Stomach (tissue), 9 donors: ENCODE results near the gene KHSRP. TPM values are rescaled to one million over a fixed set of nuclear protein-coding genes. Genes with fewer than 3 reads are reported as not detected.

ENCODE experiments used
- DNase-seq, 2 donors: peaks; one replicate each; pipeline versions ENCODE4 v3.0.0 to v3.0.0-alpha.2; 2013 to 2019
- H3K27ac ChIP-seq, 5 donors: fragments of 200-600 bp in 4 of 5; sonication (generic) in 4 of 5; one replicate each; pipeline ENCODE4 v1.5.1; 2013 to 2019; ENCODE audit warnings: mild to moderate bottlenecking in 1 of 5, moderate library complexity in 1 of 5
- H3K27me3 ChIP-seq, 3 donors: fragments of 200-600 bp; sonication (generic); one replicate each; pipeline ENCODE4 v1.5.1; 2017 to 2019; ENCODE audit warnings: mixed run types in 1 of 3
- H3K36me3 ChIP-seq, 4 donors: fragments of 200-600 bp; sonication (generic); 1 replicate in 3 of 4; 2 replicates in 1 of 4; pipeline ENCODE4 v1.5.1; 2016 to 2019
- H3K4me1 ChIP-seq, 4 donors: fragments of 200-600 bp; sonication (generic); one replicate each; pipeline ENCODE4 v1.5.1; 2016 to 2019
- H3K4me3 ChIP-seq, 4 donors: fragments of 200-600 bp; sonication (generic) in 3 of 4; one replicate each; pipeline ENCODE4 v1.5.1; 2016 to 2019; ENCODE audit warnings: mild to moderate bottlenecking in 1 of 4
- H3K9me3 ChIP-seq, 4 donors: fragments of 200-600 bp; sonication (generic); one replicate each; pipeline ENCODE4 v1.5.1; 2016 to 2019
- EP300 ChIP-seq: sonication (generic); formaldehyde crosslinking; IDR thresholded peaks from one replicate; pipeline ENCODE4 v1.6.1; 2017; ENCODE audit warnings: antibody characterized with exemption
- POLR2A ChIP-seq, 4 donors: fragments of 450-650 bp; IDR thresholded peaks; one replicate each; pipeline ENCODE4 v1.6.1; 2016; ENCODE audit warnings: antibody characterized with exemption in 4 of 4, control low read depth in 2 of 4, mild to moderate bottlenecking in 1 of 4, moderate library complexity in 1 of 4
- POLR2AphosphoS5 ChIP-seq, 3 donors: sonication (generic); formaldehyde crosslinking; IDR thresholded peaks; one replicate each; pipeline ENCODE4 v1.6.1; 2016; ENCODE audit warnings: antibody characterized with exemption in 3 of 3
- WGBS, 5 donors: extraction: QIAGEN DNeasy Blood & Tissue Kit in 3 of 5; methylation state at CpG; one replicate each; pipeline versions ENCODE4 v1.1.5 to v1.1.7; 2013 to 2018; 5-methylcytosine and 5-hydroxymethylcytosine counted together
- intact Hi-C: fragments of 100-400 bp; cut with DNase I; formaldehyde crosslinking; loops from one replicate; pipeline ENCODE4 v1.15.1; 2023; ENCODE audit warnings: low total_unique reads
- polyA plus RNA-seq, 3 donors: library from polyadenylated mRNA; stranded (reverse); fragments of 200-250 nt; gene quantifications; one replicate each; pipeline ENCODE4 v1.2.3, GENCODE V29; 2013
- total RNA-seq, 5 donors: library from RNA; depleted of rRNA; stranded (reverse); fragments of >200 nt; gene quantifications; one replicate each; pipeline versions ENCODE4 v1.1.0 to v1.2.3, GENCODE V29; 2014 to 2016
- TF ChIP-seq, protein P1 (sequence below), 7 experiments: fragments of 450-650 bp in 4 of 7; fragments of 200-600 bp in 3 of 7; sonication (generic) in 3 of 7; IDR thresholded peaks; one replicate each; pipeline ENCODE4 v1.5.1; 2016 to 2019; ENCODE audit warnings: antibody characterized with exemption in 7 of 7, control low read depth in 2 of 7, mild to moderate bottlenecking in 1 of 7
- donor health status: healthy with polysubstance abuse.
- donor health status: Bipolar disorder and iron deficiency.
- donor health status: healthy.

KHSRP gene
- total and polyA plus RNA-seq, 8 donors: 49.1 to 130 (median 111) TPM

- TF ChIP-seq POLR2A (IDR thresholded peaks at IDR 0.05): peak in 2 of 4 donors; percentile 20 to 69
- peak; percentile 9 to 91 (median 66) for TF ChIP-seq POLR2AphosphoS5 (IDR thresholded peaks at IDR 0.05)
- TF ChIP-seq, protein P1, sequence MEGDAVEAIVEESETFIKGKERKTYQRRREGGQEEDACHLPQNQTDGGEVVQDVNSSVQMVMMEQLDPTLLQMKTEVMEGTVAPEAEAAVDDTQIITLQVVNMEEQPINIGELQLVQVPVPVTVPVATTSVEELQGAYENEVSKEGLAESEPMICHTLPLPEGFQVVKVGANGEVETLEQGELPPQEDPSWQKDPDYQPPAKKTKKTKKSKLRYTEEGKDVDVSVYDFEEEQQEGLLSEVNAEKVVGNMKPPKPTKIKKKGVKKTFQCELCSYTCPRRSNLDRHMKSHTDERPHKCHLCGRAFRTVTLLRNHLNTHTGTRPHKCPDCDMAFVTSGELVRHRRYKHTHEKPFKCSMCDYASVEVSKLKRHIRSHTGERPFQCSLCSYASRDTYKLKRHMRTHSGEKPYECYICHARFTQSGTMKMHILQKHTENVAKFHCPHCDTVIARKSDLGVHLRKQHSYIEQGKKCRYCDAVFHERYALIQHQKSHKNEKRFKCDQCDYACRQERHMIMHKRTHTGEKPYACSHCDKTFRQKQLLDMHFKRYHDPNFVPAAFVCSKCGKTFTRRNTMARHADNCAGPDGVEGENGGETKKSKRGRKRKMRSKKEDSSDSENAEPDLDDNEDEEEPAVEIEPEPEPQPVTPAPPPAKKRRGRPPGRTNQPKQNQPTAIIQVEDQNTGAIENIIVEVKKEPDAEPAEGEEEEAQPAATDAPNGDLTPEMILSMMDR (IDR thresholded peaks at IDR 0.05): no peak
- Histone ChIP-seq H3K36me3 (peaks cover 4 to 33% (median 24%) of the 10 kb centered on the region in 4 donors), H3K27ac (peak within 1 kb of the TSS; percentile 79 to 94 (median 90)), H3K9me3 (no peaks in the 10 kb centered on the region), H3K4me1 (peaks cover 4 to 45% (median 21%) of the 10 kb centered on the region in 4 donors), H3K27me3 (peaks cover 0 to 38% (median 13%) of the 10 kb centered on the region in 3 donors), H3K4me3 (peak within 1 kb of the TSS; percentile 39 to 71 (median 50))
- peak; percentile 96 to 97 for DNase-seq
- WGBS, 5 donors: 2 to 4% (median 4%) methylated on average over 26 to 65 of the region's 65 CpGs
- intact Hi-C loops: no loop called here
Measured at GRCh38 chr19:6464070-6464873, 39.7 kb upstream of the KHSRP start, which contains the start of gene CRB3. CRB3 (plus strand) TSS chr19:6464271; CDS start chr19:6464702, 431 bp downstream.

GRCh38 chr19:6460099-6460884, 35.7 kb upstream of the KHSRP start:
- peaks cover 10 to 48% (median 29%) of the 10 kb centered on the region in 4 donors for H3K4me1 ChIP-seq
- peak overlapping the region; percentile 82 to 97 (median 86) for H3K4me3 ChIP-seq

DNA sequence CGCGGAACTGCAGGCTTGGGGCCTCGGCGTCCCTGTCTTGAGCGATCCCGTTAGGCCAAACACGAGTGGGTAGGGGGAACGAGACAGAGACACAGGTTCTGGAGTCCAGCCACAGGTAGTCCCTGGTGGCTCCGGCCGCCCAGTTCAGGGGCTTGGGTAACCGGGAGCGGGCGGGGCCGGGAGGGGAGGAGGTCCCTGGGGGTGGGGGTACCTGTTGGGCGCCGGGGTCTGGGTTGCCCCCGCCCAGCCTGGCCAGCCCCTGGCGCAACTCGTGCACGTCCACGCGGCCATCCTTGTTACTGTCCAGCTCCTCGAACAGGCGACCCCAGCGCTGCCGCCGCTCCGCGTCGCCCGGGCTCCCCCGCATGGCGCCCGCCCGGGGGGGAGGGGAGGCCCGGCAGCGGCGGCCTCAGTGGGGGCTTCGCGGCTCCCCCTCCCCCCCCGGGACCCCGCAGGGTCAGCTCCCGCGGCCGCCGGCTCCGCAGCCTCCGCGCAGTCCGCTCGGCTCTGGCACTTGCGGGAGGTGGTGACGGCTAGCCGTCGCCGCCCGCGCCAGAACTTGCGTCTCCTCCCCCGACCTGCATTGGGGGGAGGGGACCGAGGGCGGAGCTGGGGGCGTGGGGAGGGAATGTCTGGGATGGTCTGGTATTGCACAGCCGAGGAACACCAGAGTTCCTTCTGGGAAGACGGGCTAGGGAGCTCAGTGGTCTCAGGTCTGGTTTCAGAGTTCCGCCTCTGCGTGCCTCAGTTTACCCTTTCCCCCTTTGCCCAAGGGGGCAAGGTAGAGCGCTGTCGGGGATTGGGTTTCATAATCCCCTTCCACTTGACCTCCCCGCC, 34.9 kb upstream of the KHSRP start, which contains the start of gene SLC25A23:
SLC25A23 (minus strand) TSS at position 531 of the 837 bp plus-strand sequence; CDS start at position 367, 164 bp downstream.
- intact Hi-C loops: no loop called here
- TF ChIP-seq EP300 (no peak), POLR2AphosphoS5 (IDR thresholded peaks at IDR 0.05) (peak in 1 of 3 donors; percentile 46)
- TF ChIP-seq, protein P1 (IDR thresholded peaks at IDR 0.05): no peak
- Histone ChIP-seq H3K4me1 (peaks cover 8 to 44% (median 26%) of the 10 kb centered on the region in 4 donors), H3K36me3 (peaks cover under 1 to 30% (median 23%) of the 10 kb centered on the region in 4 donors), H3K9me3 (peaks cover 0 to 6% (median 4%) of the 10 kb centered on the region in 4 donors), H3K4me3 (peak within 1 kb of the TSS; percentile 82 to 97 (median 86)), H3K27me3 (peaks cover 0 to 27% (median 8%) of the 10 kb centered on the region in 3 donors), H3K27ac (peak within 1 kb of the TSS; percentile 85 to 94 (median 91))
- DNase-seq: peak; percentile 74 to 94
- WGBS, 5 donors: 2 to 4% (median 3%) methylated on average over 31 to 70 of the region's 70 CpGs

More at GRCh38 chr19:6460099-6460884, 35.7 kb upstream of the KHSRP start:
- 0% methylated on average over 52 to 57 of the region's 57 CpGs for WGBS, 5 donors
- Histone ChIP-seq H3K27me3 (peaks cover 0 to 35% (median 13%) of the 10 kb centered on the region in 3 donors), H3K27ac (peak overlapping the region; percentile 85 to 94 (median 91)), H3K36me3 (peaks cover 0 to 22% (median 15%) of the 10 kb centered on the region in 4 donors), H3K9me3 (no peaks in the 10 kb centered on the region)
- TF ChIP-seq, protein P1 (IDR thresholded peaks at IDR 0.05): peak in 5 of 7 experiments; percentile 50 to 84 (median 76)
- TF ChIP-seq EP300 (no peak), POLR2A (IDR thresholded peaks at IDR 0.05) (no peak), POLR2AphosphoS5 (IDR thresholded peaks at IDR 0.05) (peak; percentile 12 to 77 (median 29))
- intact Hi-C loops: no loop called here
- peak; percentile 97 to 99 for DNase-seq
